ENCODE results near the gene TM4SF4.

Gene TM4SF4

DNA sequence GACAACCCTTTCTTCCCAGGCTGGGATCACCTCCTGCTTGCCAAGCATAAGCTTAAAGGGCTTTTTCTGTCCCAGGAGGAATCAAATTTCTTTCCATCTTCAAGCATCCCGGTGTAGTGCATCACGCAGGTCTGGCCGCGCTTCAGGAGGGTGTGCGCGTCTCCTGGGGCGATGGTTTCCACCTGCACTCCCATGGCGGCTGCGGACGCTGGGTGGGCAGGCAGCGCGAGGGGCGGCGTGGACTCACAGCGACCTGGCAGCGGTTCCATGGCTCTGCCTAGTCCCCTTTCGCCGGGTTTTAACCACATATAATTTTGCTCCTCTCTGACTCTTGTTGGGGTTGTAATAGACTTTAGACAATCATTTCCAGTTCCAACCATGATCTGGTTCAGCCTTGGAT is 10.6 kb upstream of the TM4SF4 start:
- TF ChIP-seq BACH2 (CRISPR knock-in tag; IDR thresholded peaks at IDR 0.05; ENCODE audit: borderline replicate concordance) (no peak), ZC3H10 (CRISPR knock-in tag; IDR thresholded peaks at IDR 0.05) (no peak), ZNF565 (CRISPR knock-in tag; conservative IDR thresholded peaks at IDR 0.05; ENCODE audit: low read depth) (no peak), TCF4 (CRISPR knock-in tag; IDR thresholded peaks at IDR 0.05; ENCODE audit: borderline replicate concordance) (no peak), RARB (CRISPR knock-in tag; IDR thresholded peaks at IDR 0.05) (no peak), TOX (CRISPR knock-in tag; IDR thresholded peaks at IDR 0.05; ENCODE audit: borderline replicate concordance) (no peak), OSR1 (CRISPR knock-in tag; IDR thresholded peaks at IDR 0.05) (no peak), ARNTL (CRISPR knock-in tag; IDR thresholded peaks at IDR 0.05; ENCODE audit: borderline replicate concordance, low read depth) (no peak)
- TF ChIP-seq, protein P1, sequence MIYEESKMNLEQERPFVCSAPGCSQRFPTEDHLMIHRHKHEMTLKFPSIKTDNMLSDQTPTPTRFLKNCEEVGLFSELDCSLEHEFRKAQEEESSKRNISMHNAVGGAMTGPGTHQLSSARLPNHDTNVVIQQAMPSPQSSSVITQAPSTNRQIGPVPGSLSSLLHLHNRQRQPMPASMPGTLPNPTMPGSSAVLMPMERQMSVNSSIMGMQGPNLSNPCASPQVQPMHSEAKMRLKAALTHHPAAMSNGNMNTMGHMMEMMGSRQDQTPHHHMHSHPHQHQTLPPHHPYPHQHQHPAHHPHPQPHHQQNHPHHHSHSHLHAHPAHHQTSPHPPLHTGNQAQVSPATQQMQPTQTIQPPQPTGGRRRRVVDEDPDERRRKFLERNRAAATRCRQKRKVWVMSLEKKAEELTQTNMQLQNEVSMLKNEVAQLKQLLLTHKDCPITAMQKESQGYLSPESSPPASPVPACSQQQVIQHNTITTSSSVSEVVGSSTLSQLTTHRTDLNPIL (CRISPR knock-in tag; IDR thresholded peaks at IDR 0.05; ENCODE audit: low read depth) = no peak
- no peak for ATAC-seq

DNA sequence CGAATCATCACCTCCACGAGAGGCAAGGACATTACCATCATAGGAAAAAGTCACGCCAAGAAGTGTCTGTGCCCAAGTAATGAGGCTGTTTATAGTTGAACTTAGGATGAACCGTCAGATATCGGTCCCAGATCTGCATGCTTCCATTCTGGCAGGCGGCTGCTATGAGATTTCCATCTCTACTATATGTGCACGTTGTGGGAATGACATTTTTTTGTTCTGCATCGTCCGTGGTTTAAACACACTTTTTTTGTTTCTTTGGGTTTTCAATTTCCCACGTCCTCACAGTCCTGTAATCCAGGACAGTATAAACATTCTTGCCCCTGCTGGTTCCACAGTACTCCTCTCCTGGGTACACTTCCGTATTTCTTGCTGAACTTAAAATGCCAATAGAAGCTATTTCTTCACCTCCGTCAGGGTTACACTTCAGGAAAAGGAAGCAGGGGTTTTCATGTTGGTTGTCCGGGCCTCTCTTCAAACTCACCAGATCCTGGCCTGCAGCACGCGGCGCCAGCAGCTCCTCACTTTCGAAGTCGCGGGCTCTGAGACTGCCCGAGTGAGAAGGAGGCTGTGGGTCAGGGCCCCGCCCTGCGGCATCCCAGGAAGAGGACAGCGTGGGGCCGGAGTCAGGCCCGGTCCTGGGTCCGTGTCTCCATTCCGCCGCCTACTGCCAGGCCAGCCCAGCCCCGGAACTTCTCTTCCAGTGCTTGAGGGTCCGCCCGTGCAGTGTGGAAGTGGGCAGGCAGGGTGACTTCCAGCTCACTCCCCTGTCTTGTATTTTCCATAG is 9.8 kb upstream of the TM4SF4 start:
- TF ChIP-seq ISL1 (CRISPR knock-in tag; IDR thresholded peaks at IDR 0.05) (no peak), ARNTL (CRISPR knock-in tag; IDR thresholded peaks at IDR 0.05; ENCODE audit: borderline replicate concordance, low read depth) (no peak), PPARA (CRISPR knock-in tag; IDR thresholded peaks at IDR 0.05; ENCODE audit: borderline replicate concordance) (no peak), GLIS3 (CRISPR knock-in tag; IDR thresholded peaks at IDR 0.05) (no peak), ZFP3 (CRISPR knock-in tag; IDR thresholded peaks at IDR 0.05) (no peak), ZNF8 (CRISPR knock-in tag; IDR thresholded peaks at IDR 0.05) (no peak), BACH2 (CRISPR knock-in tag; IDR thresholded peaks at IDR 0.05; ENCODE audit: borderline replicate concordance) (no peak), TOX (CRISPR knock-in tag; IDR thresholded peaks at IDR 0.05; ENCODE audit: borderline replicate concordance) (no peak), ZNF565 (CRISPR knock-in tag; conservative IDR thresholded peaks at IDR 0.05; ENCODE audit: low read depth) (no peak), OSR1 (CRISPR knock-in tag; IDR thresholded peaks at IDR 0.05) (no peak), TCF4 (CRISPR knock-in tag; IDR thresholded peaks at IDR 0.05; ENCODE audit: borderline replicate concordance) (no peak), CSDC2 (CRISPR knock-in tag; IDR thresholded peaks at IDR 0.05) (no peak), ZNF70 (CRISPR knock-in tag; IDR thresholded peaks at IDR 0.05) (no peak), ESRRG (CRISPR knock-in tag; IDR thresholded peaks at IDR 0.05) (no peak)
- TF ChIP-seq, protein P2, sequence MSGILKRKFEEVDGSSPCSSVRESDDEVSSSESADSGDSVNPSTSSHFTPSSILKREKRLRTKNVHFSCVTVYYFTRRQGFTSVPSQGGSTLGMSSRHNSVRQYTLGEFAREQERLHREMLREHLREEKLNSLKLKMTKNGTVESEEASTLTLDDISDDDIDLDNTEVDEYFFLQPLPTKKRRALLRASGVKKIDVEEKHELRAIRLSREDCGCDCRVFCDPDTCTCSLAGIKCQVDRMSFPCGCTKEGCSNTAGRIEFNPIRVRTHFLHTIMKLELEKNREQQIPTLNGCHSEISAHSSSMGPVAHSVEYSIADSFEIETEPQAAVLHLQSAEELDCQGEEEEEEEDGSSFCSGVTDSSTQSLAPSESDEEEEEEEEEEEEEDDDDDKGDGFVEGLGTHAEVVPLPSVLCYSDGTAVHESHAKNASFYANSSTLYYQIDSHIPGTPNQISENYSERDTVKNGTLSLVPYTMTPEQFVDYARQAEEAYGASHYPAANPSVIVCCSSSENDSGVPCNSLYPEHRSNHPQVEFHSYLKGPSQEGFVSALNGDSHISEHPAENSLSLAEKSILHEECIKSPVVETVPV (CRISPR knock-in tag; IDR thresholded peaks at IDR 0.05) = no peak
- TF ChIP-seq, protein P1 (CRISPR knock-in tag; IDR thresholded peaks at IDR 0.05; ENCODE audit: low read depth) = no peak
- TF ChIP-seq, protein P3, sequence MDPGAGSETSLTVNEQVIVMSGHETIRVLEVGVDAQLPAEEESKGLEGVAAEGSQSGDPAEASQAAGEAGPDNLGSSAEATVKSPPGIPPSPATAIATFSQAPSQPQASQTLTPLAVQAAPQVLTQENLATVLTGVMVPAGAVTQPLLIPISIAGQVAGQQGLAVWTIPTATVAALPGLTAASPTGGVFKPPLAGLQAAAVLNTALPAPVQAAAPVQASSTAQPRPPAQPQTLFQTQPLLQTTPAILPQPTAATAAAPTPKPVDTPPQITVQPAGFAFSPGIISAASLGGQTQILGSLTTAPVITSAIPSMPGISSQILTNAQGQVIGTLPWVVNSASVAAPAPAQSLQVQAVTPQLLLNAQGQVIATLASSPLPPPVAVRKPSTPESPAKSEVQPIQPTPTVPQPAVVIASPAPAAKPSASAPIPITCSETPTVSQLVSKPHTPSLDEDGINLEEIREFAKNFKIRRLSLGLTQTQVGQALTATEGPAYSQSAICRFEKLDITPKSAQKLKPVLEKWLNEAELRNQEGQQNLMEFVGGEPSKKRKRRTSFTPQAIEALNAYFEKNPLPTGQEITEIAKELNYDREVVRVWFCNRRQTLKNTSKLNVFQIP (CRISPR knock-in tag; IDR thresholded peaks at IDR 0.05; ENCODE audit: borderline replicate concordance, low read depth) = no peak
- TF ChIP-seq, protein P4, sequence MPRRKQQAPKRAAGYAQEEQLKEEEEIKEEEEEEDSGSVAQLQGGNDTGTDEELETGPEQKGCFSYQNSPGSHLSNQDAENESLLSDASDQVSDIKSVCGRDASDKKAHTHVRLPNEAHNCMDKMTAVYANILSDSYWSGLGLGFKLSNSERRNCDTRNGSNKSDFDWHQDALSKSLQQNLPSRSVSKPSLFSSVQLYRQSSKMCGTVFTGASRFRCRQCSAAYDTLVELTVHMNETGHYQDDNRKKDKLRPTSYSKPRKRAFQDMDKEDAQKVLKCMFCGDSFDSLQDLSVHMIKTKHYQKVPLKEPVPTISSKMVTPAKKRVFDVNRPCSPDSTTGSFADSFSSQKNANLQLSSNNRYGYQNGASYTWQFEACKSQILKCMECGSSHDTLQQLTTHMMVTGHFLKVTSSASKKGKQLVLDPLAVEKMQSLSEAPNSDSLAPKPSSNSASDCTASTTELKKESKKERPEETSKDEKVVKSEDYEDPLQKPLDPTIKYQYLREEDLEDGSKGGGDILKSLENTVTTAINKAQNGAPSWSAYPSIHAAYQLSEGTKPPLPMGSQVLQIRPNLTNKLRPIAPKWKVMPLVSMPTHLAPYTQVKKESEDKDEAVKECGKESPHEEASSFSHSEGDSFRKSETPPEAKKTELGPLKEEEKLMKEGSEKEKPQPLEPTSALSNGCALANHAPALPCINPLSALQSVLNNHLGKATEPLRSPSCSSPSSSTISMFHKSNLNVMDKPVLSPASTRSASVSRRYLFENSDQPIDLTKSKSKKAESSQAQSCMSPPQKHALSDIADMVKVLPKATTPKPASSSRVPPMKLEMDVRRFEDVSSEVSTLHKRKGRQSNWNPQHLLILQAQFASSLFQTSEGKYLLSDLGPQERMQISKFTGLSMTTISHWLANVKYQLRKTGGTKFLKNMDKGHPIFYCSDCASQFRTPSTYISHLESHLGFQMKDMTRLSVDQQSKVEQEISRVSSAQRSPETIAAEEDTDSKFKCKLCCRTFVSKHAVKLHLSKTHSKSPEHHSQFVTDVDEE (CRISPR knock-in tag; IDR thresholded peaks at IDR 0.05) = no peak
- TF ChIP-seq, protein P5, sequence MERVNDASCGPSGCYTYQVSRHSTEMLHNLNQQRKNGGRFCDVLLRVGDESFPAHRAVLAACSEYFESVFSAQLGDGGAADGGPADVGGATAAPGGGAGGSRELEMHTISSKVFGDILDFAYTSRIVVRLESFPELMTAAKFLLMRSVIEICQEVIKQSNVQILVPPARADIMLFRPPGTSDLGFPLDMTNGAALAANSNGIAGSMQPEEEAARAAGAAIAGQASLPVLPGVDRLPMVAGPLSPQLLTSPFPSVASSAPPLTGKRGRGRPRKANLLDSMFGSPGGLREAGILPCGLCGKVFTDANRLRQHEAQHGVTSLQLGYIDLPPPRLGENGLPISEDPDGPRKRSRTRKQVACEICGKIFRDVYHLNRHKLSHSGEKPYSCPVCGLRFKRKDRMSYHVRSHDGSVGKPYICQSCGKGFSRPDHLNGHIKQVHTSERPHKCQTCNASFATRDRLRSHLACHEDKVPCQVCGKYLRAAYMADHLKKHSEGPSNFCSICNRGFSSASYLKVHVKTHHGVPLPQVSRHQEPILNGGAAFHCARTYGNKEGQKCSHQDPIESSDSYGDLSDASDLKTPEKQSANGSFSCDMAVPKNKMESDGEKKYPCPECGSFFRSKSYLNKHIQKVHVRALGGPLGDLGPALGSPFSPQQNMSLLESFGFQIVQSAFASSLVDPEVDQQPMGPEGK (CRISPR knock-in tag; IDR thresholded peaks at IDR 0.05; ENCODE audit: borderline replicate concordance) = no peak
- ATAC-seq = no peak
